Stomach smooth muscle (tissue), 2 donors: ENCODE measurements around the gene NR2C2.

Source experiments
- H3K27ac ChIP-seq: one replicate; pipeline ENCODE4 v1.7.0; 2013; ENCODE audit warnings: mild to moderate bottlenecking, low read length, inconsistent platforms
- H3K27me3 ChIP-seq, 2 donors: one replicate each; pipeline ENCODE4 v1.7.0; 2013; ENCODE audit warnings: low read length in 2 of 2; ENCODE audit not compliant: insufficient read depth in 2 of 2, control insufficient read depth in 1 of 2
- H3K36me3 ChIP-seq, 2 donors: one replicate each; pipeline ENCODE4 v1.7.0; 2013; ENCODE audit warnings: low read length in 2 of 2; ENCODE audit not compliant: control insufficient read depth in 2 of 2, insufficient read depth in 2 of 2
- H3K4me1 ChIP-seq: one replicate; pipeline ENCODE4 v1.7.0; 2013; ENCODE audit warnings: low read length; ENCODE audit not compliant: control insufficient read depth, insufficient read depth
- H3K4me3 ChIP-seq, 2 donors: one replicate each; pipeline ENCODE4 v1.7.0; 2013; ENCODE audit warnings: low read length in 2 of 2
- H3K9ac ChIP-seq, 2 donors: one replicate each; pipeline ENCODE4 v1.7.0; 2013; ENCODE audit warnings: low read length in 2 of 2, mild to moderate bottlenecking in 1 of 2
- H3K9me3 ChIP-seq, 2 donors: one replicate each; pipeline ENCODE4 v1.7.0; 2013; ENCODE audit warnings: low read length in 2 of 2; ENCODE audit not compliant: control insufficient read depth in 2 of 2
- donor health status: healthy.
- donor health status: Pancreatic carcinoma.

The NR2C2 gene

GRCh38 chr3:14938954-14939353 lies 8.4 kb upstream of the NR2C2 start:
- H3K4me3 ChIP-seq, result no peak overlapping the region
- no peak overlapping the region for H3K27ac ChIP-seq
- H3K36me3 ChIP-seq, result peaks cover 2 to 9% of the 10 kb centered on the region in 2 donors
- H3K4me1 ChIP-seq, result no peaks in the 10 kb centered on the region
- no peak overlapping the region for H3K9ac ChIP-seq
- no peaks in the 10 kb centered on the region for H3K27me3 ChIP-seq
- H3K9me3 ChIP-seq, result no peaks in the 10 kb centered on the region

DNA sequence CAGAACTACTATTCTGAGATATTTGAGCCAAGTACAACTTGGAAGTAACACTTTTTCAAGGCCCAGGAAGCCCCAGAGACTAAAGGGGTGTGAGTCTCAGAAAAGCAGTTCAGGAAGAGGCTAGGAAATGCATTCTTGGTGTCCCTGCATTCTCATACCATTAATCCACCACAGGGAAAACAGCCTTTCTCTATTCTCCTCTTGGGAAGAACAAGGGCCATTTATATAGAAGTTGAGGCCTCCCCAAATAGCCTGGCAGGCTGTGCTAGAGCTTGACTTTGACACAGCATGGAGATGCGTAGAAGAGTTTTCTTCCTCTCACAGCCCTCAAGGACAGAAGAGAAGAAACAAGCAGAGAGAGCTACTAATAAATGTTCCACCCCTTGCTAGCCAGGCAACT lies 5.5 kb upstream of the NR2C2 start:
- Histone ChIP-seq H3K4me1 (peaks cover 6% of the 10 kb centered on the region), H3K9me3 (no peaks in the 10 kb centered on the region), H3K4me3 (no peak overlapping the region), H3K36me3 (peaks cover 9 to 11% of the 10 kb centered on the region in 2 donors), H3K9ac (peak overlapping the region in 1 of 2 donors; percentile 6), H3K27me3 (no peaks in the 10 kb centered on the region), H3K27ac (no peak overlapping the region)

DNA sequence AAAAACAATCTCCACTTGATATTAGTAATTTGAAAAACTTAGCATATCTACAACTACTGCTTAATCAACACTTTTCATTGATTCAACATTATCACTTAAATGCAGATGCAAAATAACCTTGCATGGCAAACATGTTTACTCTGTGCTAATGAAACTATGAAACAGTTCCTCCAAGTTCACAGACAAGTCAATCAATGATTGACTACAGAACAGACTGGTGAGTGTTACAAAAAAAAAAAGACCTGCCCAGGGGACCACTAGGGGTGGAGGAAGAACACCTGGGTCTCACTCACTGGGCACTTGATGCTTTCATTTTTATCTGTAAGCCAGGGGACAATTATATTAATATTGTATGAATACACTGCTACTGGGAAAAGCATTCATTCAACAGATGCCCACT lies 4.3 kb upstream of the NR2C2 start:
- Histone ChIP-seq H3K4me1 (peaks cover 6% of the 10 kb centered on the region), H3K27ac (no peak overlapping the region), H3K9ac (no peak overlapping the region), H3K36me3 (peaks cover 9 to 11% of the 10 kb centered on the region in 2 donors), H3K4me3 (no peak overlapping the region), H3K27me3 (no peaks in the 10 kb centered on the region), H3K9me3 (no peaks in the 10 kb centered on the region)

- no peaks in the 10 kb centered on the region for H3K9me3 ChIP-seq
- peak overlapping the region in 1 of 2 donors; percentile 83 for H3K9ac ChIP-seq
- peaks cover 9 to 11% of the 10 kb centered on the region in 2 donors for H3K36me3 ChIP-seq
- H3K4me3 ChIP-seq, result peak overlapping the region; percentile 81 to 88
- peak overlapping the region; percentile 96 for H3K27ac ChIP-seq
- H3K27me3 ChIP-seq, result no peaks in the 10 kb centered on the region
- peaks cover 14% of the 10 kb centered on the region for H3K4me1 ChIP-seq
Observed at GRCh38 chr3:14946236-14946635, 1.1 kb upstream of the NR2C2 start.

- H3K36me3 ChIP-seq, result peaks cover 9 to 11% of the 10 kb centered on the region in 2 donors
- H3K27me3 ChIP-seq, result no peaks in the 10 kb centered on the region
- H3K27ac ChIP-seq, result peak overlapping the region; percentile 96
- H3K4me1 ChIP-seq, result peaks cover 14% of the 10 kb centered on the region
- no peaks in the 10 kb centered on the region for H3K9me3 ChIP-seq
- peak overlapping the region; percentile 83 to 93 for H3K9ac ChIP-seq
- peak overlapping the region; percentile 81 to 88 for H3K4me3 ChIP-seq
Observed at GRCh38 chr3:14946739-14947099, 664 bp upstream of the NR2C2 start.

DNA sequence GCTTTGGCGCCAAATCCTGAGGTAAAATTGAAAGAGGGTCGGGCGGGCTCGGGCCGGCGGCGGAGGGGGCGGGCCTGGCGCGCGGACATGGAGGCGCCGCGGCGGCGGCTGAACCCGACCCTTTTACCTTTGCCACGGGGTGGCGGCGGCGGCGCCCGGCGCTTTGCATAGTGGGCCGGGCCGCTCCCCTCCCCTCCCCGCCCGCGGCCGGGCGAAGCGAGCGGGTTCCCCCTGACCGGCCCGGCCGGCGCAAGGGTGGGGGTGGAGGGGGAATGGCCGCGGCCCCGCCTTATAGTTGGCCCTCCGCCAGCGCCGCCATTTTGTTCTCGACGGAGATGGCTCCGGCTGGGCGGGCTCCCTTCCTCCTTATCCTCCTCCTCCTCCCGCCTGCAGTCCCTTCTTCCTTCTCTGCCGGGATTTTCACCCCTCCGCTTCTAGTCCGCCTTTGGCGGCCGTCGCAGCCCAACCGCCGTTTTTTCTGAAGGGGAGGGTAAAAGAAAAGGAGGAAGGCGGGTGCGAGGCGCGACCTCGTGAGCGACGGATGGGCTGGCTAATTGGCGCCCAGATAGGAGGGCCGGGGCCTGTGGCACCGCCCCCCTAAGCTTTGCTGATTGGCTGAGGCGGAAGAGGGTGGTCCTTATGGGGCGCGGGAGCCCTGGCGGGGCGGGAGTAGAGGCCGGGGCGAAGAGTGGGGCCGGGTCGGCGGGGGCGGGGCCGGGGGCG lies 664 bp downstream of the NR2C2 start:
- H3K9ac ChIP-seq, result peak overlapping the region; percentile 83 to 95
- peaks cover 14% of the 10 kb centered on the region for H3K4me1 ChIP-seq

GRCh38 chr3:14948609-14949038 lies 1.2 kb downstream of the NR2C2 start:
- H3K27me3 ChIP-seq, result no peaks in the 10 kb centered on the region
- H3K9me3 ChIP-seq, result no peaks in the 10 kb centered on the region
- H3K36me3 ChIP-seq, result peaks cover 8 to 9% of the 10 kb centered on the region in 2 donors
- H3K4me1 ChIP-seq, result peaks cover 14% of the 10 kb centered on the region
- H3K4me3 ChIP-seq, result peak overlapping the region; percentile 86 to 91
- H3K9ac ChIP-seq, result peak overlapping the region; percentile 75 to 84
- peak overlapping the region; percentile 82 for H3K27ac ChIP-seq

More for the DNA sequence above, 664 bp downstream of the NR2C2 start:
- H3K36me3 ChIP-seq, result peaks cover 9 to 11% of the 10 kb centered on the region in 2 donors
- no peaks in the 10 kb centered on the region for H3K27me3 ChIP-seq
- no peaks in the 10 kb centered on the region for H3K9me3 ChIP-seq
- H3K27ac ChIP-seq, result peak overlapping the region; percentile 96
- peak overlapping the region; percentile 88 to 91 for H3K4me3 ChIP-seq

DNA sequence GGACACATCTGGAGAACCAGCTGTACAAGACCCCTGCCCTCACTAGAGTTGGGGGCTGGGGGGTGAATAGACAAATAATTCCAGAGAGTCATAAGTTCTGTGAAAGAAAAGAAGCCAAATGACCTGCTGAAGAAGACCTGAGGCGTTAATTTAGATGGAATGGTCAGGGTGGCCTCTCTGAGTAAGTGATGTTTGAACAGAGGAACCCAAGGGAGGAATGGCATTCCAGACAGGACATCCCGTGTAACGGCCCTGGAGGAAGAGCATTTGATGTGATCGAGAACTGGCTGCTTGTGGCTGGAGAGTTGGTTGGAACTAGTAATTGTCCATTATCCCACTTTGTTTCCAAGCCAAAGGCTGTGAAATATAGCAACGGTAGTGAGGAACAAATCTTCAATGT lies 1.7 kb downstream of the NR2C2 start:
- no peaks in the 10 kb centered on the region for H3K9me3 ChIP-seq
- peak overlapping the region; percentile 82 for H3K27ac ChIP-seq
- peak overlapping the region; percentile 75 to 84 for H3K9ac ChIP-seq
- no peaks in the 10 kb centered on the region for H3K27me3 ChIP-seq
- peaks cover 5 to 7% of the 10 kb centered on the region in 2 donors for H3K36me3 ChIP-seq
- H3K4me1 ChIP-seq, result peaks cover 14% of the 10 kb centered on the region
- peak overlapping the region; percentile 86 to 91 for H3K4me3 ChIP-seq

GRCh38 chr3:14950274-14950673 lies 2.9 kb downstream of the NR2C2 start:
- H3K27me3 ChIP-seq, result no peaks in the 10 kb centered on the region
- no peak overlapping the region for H3K9ac ChIP-seq
- H3K9me3 ChIP-seq, result no peaks in the 10 kb centered on the region
- H3K4me1 ChIP-seq, result peaks cover 14% of the 10 kb centered on the region
- no peak overlapping the region for H3K27ac ChIP-seq
- H3K36me3 ChIP-seq, result peaks cover 1 to 2% of the 10 kb centered on the region in 2 donors
- no peak overlapping the region for H3K4me3 ChIP-seq

DNA sequence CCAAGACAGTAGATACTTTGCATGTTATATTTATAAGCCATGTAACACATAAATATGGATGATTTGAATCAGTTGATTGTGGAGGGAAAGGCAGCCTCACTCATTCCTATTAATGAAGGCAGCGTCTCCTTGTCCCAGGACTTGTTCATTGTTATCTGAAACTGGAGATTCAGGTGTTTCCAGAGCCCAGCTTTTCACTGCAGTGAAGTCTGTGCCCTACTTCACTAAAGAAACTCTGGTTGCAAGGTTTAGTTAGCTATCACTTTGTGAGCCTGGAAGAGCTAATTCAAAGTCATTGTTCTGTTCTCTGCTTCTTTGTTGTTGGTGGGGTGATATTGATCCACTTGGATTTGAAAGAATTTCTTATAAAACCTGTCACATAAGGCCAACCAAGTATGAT lies 9.8 kb downstream of the NR2C2 start:
- no peaks in the 10 kb centered on the region for H3K27me3 ChIP-seq
- no peak overlapping the region for H3K4me3 ChIP-seq
- peaks cover 3% of the 10 kb centered on the region for H3K4me1 ChIP-seq
- no peak overlapping the region for H3K27ac ChIP-seq
- H3K9ac ChIP-seq, result no peak overlapping the region
- H3K9me3 ChIP-seq, result no peaks in the 10 kb centered on the region
- H3K36me3 ChIP-seq, result peaks cover 0 to 3% of the 10 kb centered on the region in 2 donors

- no peaks in the 10 kb centered on the region for H3K27me3 ChIP-seq
- no peak overlapping the region for H3K27ac ChIP-seq
- H3K9me3 ChIP-seq, result no peaks in the 10 kb centered on the region
- peaks cover 0 to 6% of the 10 kb centered on the region in 2 donors for H3K36me3 ChIP-seq
- peaks cover 3% of the 10 kb centered on the region for H3K4me1 ChIP-seq
- H3K4me3 ChIP-seq, result no peak overlapping the region
- H3K9ac ChIP-seq, result no peak overlapping the region
Observed at GRCh38 chr3:14957925-14958324, 10.5 kb downstream of the NR2C2 start.
